Activated CD4-positive, CD25-positive, alpha-beta regulatory T cell treated with anti-CD3 and anti-CD28 coated beads, Interleukin-2, amount 50 U/mL, for 24 hours (primary cell): Measurements from ENCODE around the gene MYO7B.

ENCODE experiments used
- ATAC-seq, 2 donors: fragments of 150-1000 bp; cut with Tn5 transposase; one replicate each; pipeline ENCODE4 v1.10.0; 2021; ENCODE audit warnings: mild to moderate bottlenecking in 1 of 2, moderate library complexity in 1 of 2

MYO7B gene

GRCh38 chr2:127627740-127628571 lies 92.5 kb downstream of the MYO7B start:
- ATAC-seq: no peak

GRCh38 chr2:127628767-127629614 lies 93.5 kb downstream of the MYO7B start:
- ATAC-seq: no peak

GRCh38 chr2:127629637-127630036 lies 94.2 kb downstream of the MYO7B start:
- ATAC-seq: no peak

- no peak for ATAC-seq
Observed at GRCh38 chr2:127630096-127630863, 94.8 kb downstream of the MYO7B start.

GRCh38 chr2:127630864-127631540 lies 95.5 kb downstream of the MYO7B start:
- ATAC-seq: no peak

GRCh38 chr2:127631541-127631996 lies 96.1 kb downstream of the MYO7B start:
- ATAC-seq: no peak

- ATAC-seq: no peak
Observed at GRCh38 chr2:127631997-127632581, 96.6 kb downstream of the MYO7B start.

- ATAC-seq: peak; percentile 30 to 39
Observed at GRCh38 chr2:127632592-127633489, 97.4 kb downstream of the MYO7B start.

GRCh38 chr2:127633556-127634065 lies 98.1 kb downstream of the MYO7B start:
- ATAC-seq: no peak

GRCh38 chr2:127634066-127634617 lies 98.7 kb downstream of the MYO7B start:
- ATAC-seq: no peak

GRCh38 chr2:127634626-127635379 lies 99.3 kb downstream of the MYO7B start:
- no peak for ATAC-seq

- no peak for ATAC-seq
Observed at GRCh38 chr2:127635380-127636237, 100.1 kb downstream of the MYO7B start.

GRCh38 chr2:127636248-127637235 lies 101.1 kb downstream of the MYO7B start:
- ATAC-seq: no peak

- ATAC-seq: no peak
Observed at GRCh38 chr2:127637236-127637630, 101.8 kb downstream of the MYO7B start.

GRCh38 chr2:127637725-127638252 lies 102.3 kb downstream of the MYO7B start:
- ATAC-seq: no peak

GRCh38 chr2:127638361-127639110 lies 103.1 kb downstream of the MYO7B start:
- ATAC-seq: no peak
